Adrenal gland (tissue), 12 donors: ENCODE data around the gene RAB3IL1. TPM values are rescaled to one million over a fixed set of nuclear protein-coding genes. Genes with fewer than 3 reads are reported as not detected.

Experiments used
- DNase-seq, 7 donors: peaks; one replicate each; pipeline ENCODE4 v3.0.0-alpha.2; 2019 to 2020
- H3K27ac ChIP-seq, 5 donors: fragments of 200-600 bp; sonication (generic) in 4 of 5; 1 replicate in 3 of 5; 2 replicates in 2 of 5; pipeline versions ENCODE4 v1.5.1 to v1.8.0; 2016 to 2020; ENCODE audit warnings: mild to moderate bottlenecking in 1 of 5
- H3K27me3 ChIP-seq: fragments of 200-600 bp; 2 replicates; pipeline ENCODE4 v1.8.0; 2021
- H3K36me3 ChIP-seq, 2 donors: fragments of 200-600 bp; replicated peaks in 1 of 2; 1 replicate in 1 of 2; 2 replicates in 1 of 2; pipeline versions ENCODE4 v1.5.1 to v1.8.0; 2018 to 2022
- H3K4me1 ChIP-seq, 2 donors: fragments of 200-600 bp; replicated peaks in 1 of 2; 1 replicate in 1 of 2; 2 replicates in 1 of 2; pipeline versions ENCODE4 v1.5.1 to v1.8.0; 2018 to 2021
- H3K4me3 ChIP-seq, 4 donors: fragments of 200-600 bp; sonication (generic) in 3 of 4; one replicate each; pipeline ENCODE4 v1.5.1; 2016 to 2018
- H3K9me3 ChIP-seq, 3 donors: fragments of 200-600 bp; sonication (generic) in 1 of 3; replicated peaks in 1 of 3; 1 replicate in 2 of 3; 2 replicates in 1 of 3; pipeline versions ENCODE4 v1.5.1 to v1.8.0; 2016 to 2021
- POLR2A ChIP-seq, 2 donors: fragments of 450-650 bp; IDR thresholded peaks; one replicate each; pipeline ENCODE4 v1.6.1; 2017; ENCODE audit warnings: antibody characterized with exemption in 2 of 2, mild to moderate bottlenecking in 2 of 2, moderate library complexity in 1 of 2
- WGBS, 4 donors: extraction: QIAGEN DNeasy Blood & Tissue Kit in 2 of 4; methylation state at CpG; one replicate each; pipeline versions ENCODE4 v1.1.5 to v1.1.7; 2013 to 2017; 5-methylcytosine and 5-hydroxymethylcytosine counted together
- intact Hi-C, 2 donors: fragments of 100-400 bp; cut with DNase I; formaldehyde crosslinking; loops; one replicate each; pipeline versions ENCODE4 v1.14.1 to v1.15.0; 2022 to 2023
- polyA plus RNA-seq, 3 donors: library from polyadenylated mRNA; stranded (reverse); fragments of 200-250 nt in 2 of 3; fragments of 350-450 nt in 1 of 3; fragmentation: Illumina TruSeq in 1 of 3; extraction: RNeasy Lipid Tissue Mini Kit (QIAGEN cat#74804) in 1 of 3; gene quantifications; one replicate each; pipeline ENCODE4 v1.2.3, GENCODE V29; 2013 to 2014
- total RNA-seq, 9 donors: library from RNA; depleted of rRNA in 4 of 9; stranded (reverse); fragments of >200 nt in 4 of 9; fragments of 120-200 nt in 1 of 9; fragmentation: NEBNext Ultra II Directional in 1 of 9; extraction: Animal tissue kit (Norgen Biotek cat#: 25700) in 1 of 9; gene quantifications; one replicate each; pipeline versions ENCODE4 v1.1.0 to v1.2.4, GENCODE V29; 2013 to 2023
- TF ChIP-seq, protein P1 (sequence below), 6 experiments: fragments of 450-650 bp in 4 of 6; fragments of 200-600 bp in 2 of 6; sonication (generic) in 1 of 6; IDR thresholded peaks; 1 replicate in 5 of 6; 2 replicates in 1 of 6; pipeline versions ENCODE4 v1.5.1 to v1.8.0; 2016 to 2021; ENCODE audit warnings: antibody characterized with exemption in 6 of 6, mild to moderate bottlenecking in 2 of 6, moderate library complexity in 1 of 6
- donor health status: healthy with polysubstance abuse.
- donor health status: Bipolar disorder and iron deficiency.
- donor health status: DM: yes; HTN: yes; CAD: no.
- donor health status: DM: no; HTN: no; CAD: no.
- donor health status: DM: no; HTN: no; CAD: no.
- donor health status: DM: yes; HTN: yes; CAD: no.

RAB3IL1 gene
- total and polyA plus RNA-seq, 12 donors = 2.4 to 23.7 (median 17.5) TPM

DNA sequence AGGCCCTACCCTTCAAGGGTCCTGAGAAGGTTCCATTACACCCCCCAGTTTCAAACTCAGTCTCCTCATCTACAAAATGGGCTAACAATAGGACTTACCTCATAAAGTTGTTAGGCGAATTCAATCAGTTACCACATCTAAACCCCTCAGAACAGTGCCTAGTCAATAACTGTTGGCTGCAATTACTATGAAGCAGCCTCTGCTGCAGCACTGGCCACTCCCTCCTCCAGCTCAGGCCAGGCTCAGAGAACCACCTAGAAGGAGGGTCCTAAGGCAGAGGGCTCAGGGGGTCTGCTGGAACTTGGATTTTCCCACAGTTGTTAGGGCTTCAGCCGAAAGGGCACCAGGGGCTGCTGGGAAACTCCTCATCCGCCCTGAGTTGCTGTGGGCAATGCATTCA lies 30.7 kb downstream of the RAB3IL1 start:
- Histone ChIP-seq H3K36me3 (no peaks in the 10 kb centered on the region), H3K27me3 (no peaks in the 10 kb centered on the region), H3K4me3 (no peak overlapping the region), H3K27ac (no peak overlapping the region), H3K4me1 (peaks cover 18 to 33% of the 10 kb centered on the region in 2 donors), H3K9me3 (no peaks in the 10 kb centered on the region)
- intact Hi-C loops = no loop called here
- no peak for TF ChIP-seq POLR2A (IDR thresholded peaks at IDR 0.05)
- TF ChIP-seq, protein P1, sequence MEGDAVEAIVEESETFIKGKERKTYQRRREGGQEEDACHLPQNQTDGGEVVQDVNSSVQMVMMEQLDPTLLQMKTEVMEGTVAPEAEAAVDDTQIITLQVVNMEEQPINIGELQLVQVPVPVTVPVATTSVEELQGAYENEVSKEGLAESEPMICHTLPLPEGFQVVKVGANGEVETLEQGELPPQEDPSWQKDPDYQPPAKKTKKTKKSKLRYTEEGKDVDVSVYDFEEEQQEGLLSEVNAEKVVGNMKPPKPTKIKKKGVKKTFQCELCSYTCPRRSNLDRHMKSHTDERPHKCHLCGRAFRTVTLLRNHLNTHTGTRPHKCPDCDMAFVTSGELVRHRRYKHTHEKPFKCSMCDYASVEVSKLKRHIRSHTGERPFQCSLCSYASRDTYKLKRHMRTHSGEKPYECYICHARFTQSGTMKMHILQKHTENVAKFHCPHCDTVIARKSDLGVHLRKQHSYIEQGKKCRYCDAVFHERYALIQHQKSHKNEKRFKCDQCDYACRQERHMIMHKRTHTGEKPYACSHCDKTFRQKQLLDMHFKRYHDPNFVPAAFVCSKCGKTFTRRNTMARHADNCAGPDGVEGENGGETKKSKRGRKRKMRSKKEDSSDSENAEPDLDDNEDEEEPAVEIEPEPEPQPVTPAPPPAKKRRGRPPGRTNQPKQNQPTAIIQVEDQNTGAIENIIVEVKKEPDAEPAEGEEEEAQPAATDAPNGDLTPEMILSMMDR (IDR thresholded peaks at IDR 0.05) = no peak
- DNase-seq = no peak
- WGBS, 4 donors = 96 to 100% (median 98%) methylated on average over 2 to 3 of the region's 3 CpGs

DNA sequence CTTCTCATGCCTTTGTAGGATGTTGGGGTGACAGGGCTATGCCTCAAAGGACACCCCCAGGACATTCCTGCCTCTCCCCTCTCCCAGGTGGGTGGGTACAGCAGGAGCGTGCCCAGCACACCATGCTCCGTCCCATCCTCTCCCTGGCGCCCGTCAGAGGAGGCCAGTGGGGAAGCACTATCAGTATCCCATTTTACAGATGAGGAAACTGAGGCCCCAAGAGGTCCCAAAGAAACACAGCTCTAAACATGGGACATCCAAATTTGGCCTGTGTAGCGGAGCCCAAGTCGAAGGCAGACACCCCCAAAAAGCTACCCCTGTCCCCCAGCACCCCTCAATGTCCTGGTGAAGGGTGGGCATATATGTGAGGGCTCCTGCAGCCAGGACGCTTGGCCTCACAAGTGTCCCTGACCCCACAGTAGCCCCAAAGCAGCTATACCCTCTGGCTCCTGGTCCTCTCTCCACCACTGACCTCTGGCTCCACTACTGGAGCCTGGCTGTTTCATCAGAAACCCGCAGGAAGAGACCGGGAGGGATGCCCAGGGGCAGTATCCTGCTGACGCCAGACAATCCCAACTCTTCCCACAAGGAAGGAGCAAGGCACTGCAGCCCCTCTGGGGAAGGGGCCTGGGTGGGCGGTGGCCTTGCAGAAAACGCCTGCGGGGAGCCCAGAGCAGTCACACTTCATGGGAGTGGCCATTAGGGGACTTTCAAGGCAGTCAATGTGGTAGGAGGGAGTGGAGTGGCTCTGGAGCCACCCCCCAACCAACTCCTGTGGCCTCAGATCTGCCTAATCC lies 31.4 kb downstream of the RAB3IL1 start:
- DNase-seq = no peak
- TF ChIP-seq, protein P1 (IDR thresholded peaks at IDR 0.05) = no peak
- no peak for TF ChIP-seq POLR2A (IDR thresholded peaks at IDR 0.05)
- intact Hi-C loops = no loop called here
- Histone ChIP-seq H3K27me3 (no peaks in the 10 kb centered on the region), H3K4me1 (peaks cover 17 to 32% of the 10 kb centered on the region in 2 donors), H3K9me3 (no peaks in the 10 kb centered on the region), H3K27ac (no peak overlapping the region), H3K4me3 (no peak overlapping the region), H3K36me3 (no peaks in the 10 kb centered on the region)
- 94 to 100% (median 96%) methylated on average over 6 to 13 of the region's 13 CpGs for WGBS, 4 donors

DNA sequence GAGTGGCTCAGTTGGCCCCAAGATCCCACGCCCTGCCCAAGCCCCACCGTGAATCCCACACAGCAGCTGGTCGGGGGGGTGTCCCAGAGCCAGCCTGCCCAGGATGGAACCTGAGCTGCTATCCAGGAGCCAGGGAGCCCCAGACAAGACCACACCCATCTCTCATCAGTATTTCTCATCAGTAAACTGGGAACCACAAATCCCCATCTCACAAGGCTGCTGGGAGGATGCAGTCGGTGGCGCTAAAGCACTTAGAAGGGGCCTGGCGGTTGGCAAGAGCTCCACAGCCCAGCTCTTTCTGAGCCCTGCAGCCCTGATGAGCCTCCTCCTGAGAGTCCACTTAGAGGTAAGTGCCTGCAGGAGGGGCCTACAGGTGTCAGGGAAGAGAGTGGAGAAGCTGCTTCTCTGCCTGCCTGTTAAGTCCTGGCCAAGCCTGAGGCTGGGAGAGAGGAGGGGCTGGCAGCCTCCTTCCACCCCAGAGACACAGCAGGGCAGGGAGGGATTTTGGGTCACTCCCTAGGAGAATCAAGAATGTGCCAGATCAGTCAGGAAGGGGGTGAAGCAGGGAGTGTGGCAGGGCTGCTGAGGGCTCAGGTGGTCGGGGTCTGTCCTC lies 32.1 kb downstream of the RAB3IL1 start:
- Histone ChIP-seq H3K27ac (no peak overlapping the region), H3K9me3 (no peaks in the 10 kb centered on the region), H3K27me3 (no peaks in the 10 kb centered on the region), H3K4me1 (peaks cover 10 to 25% of the 10 kb centered on the region in 2 donors), H3K4me3 (no peak overlapping the region), H3K36me3 (no peaks in the 10 kb centered on the region)
- WGBS, 4 donors = 88 to 97% (median 92%) methylated on average over 6 to 7 of the region's 7 CpGs
- TF ChIP-seq POLR2A (IDR thresholded peaks at IDR 0.05) = no peak
- TF ChIP-seq, protein P1 (IDR thresholded peaks at IDR 0.05) = no peak
- DNase-seq = no peak
- intact Hi-C loops = no loop called here

DNA sequence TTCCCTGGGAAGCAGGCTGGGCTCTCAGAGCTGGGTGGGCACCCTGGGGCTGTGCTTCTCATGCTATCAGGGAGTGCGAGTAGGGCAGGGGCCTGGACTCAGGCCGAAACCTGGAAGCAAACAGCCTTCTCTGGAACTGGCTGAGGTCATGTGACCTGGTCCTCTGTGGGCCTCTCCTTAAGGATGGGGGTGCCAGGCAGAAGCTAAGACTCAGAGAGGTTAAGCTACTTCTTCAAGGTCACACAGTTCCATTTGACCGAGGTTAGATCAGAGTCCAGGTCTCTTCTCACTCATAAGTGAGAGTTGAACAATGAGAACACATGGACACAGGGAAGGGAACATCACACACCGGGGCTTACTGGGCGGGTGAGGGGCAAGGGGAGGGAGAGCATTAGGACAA lies 33.4 kb downstream of the RAB3IL1 start:
- TF ChIP-seq, protein P1 (IDR thresholded peaks at IDR 0.05) = no peak
- no peak for TF ChIP-seq POLR2A (IDR thresholded peaks at IDR 0.05)
- WGBS, 4 donors = 70 to 81% (median 77%) methylated on average over 3 to 5 of the region's 5 CpGs
- Histone ChIP-seq H3K27me3 (no peaks in the 10 kb centered on the region), H3K9me3 (no peaks in the 10 kb centered on the region), H3K4me1 (peaks cover 7 to 18% of the 10 kb centered on the region in 2 donors), H3K27ac (no peak overlapping the region), H3K4me3 (no peak overlapping the region), H3K36me3 (no peaks in the 10 kb centered on the region)
- intact Hi-C loops = no loop called here
- DNase-seq = no peak
